Activated T-helper 2 cell treated with anti-CD3 and anti-CD28 coated beads, Interferon-gamma antibody, Interleukin-2, Interleukin-4, amounts not matched to agents 10 μg/mL and 5 μg/mL and 100 μg/mL, durations not matched to agents 14 hours and 24 hours and 36 hours (primary cell): Measurements from ENCODE around the gene SRSF6. TPM values are rescaled to one million over a fixed set of nuclear protein-coding genes. Genes with fewer than 3 reads are reported as not detected.
"Not testable (repeated sequence)": the region's sequence is repeated elsewhere in the genome, so short reads cannot be mapped to it uniquely, and the experiment has no call there.

Source experiments
- DNase-seq: peaks from one replicate; pipeline ENCODE4 v3.0.0; 2021; ENCODE audit warnings: low spot score
- H3K27ac Mint-ChIP-seq: one replicate; pipeline ENCODE4 v1.8.0; 2021; ENCODE audit warnings: mixed read lengths
- H3K27me3 Mint-ChIP-seq: one replicate; pipeline ENCODE4 v1.8.0; 2021; ENCODE audit warnings: low read depth, mixed read lengths
- H3K36me3 Mint-ChIP-seq: one replicate; pipeline ENCODE4 v1.8.0; 2021; ENCODE audit warnings: low read depth, mixed read lengths
- H3K4me1 Mint-ChIP-seq: one replicate; pipeline ENCODE4 v1.8.0; 2021; ENCODE audit warnings: low read depth, mixed read lengths
- H3K4me3 Mint-ChIP-seq: one replicate; pipeline ENCODE4 v1.8.0; 2021; ENCODE audit warnings: low read depth, mild to moderate bottlenecking, moderate library complexity, mixed read lengths
- H3K9me3 Mint-ChIP-seq: one replicate; pipeline ENCODE4 v1.8.0; 2021; ENCODE audit warnings: mixed read lengths
- intact Hi-C: fragments of 100-400 bp; cut with micrococcal nuclease; formaldehyde crosslinking; loops from one replicate; pipeline ENCODE4 v1.15.1; 2023
- total RNA-seq: library from RNA; stranded (reverse); gene quantifications from 2 replicates; pipeline ENCODE4 v1.2.3, GENCODE V29; 2022

The SRSF6 gene
- total RNA-seq, 1 donor from 2014 or later = 179 TPM

GRCh38 chr20:43456252-43456651 is 1.4 kb upstream of the SRSF6 start:
- Mint-ChIP-seq H3K4me3 (peak overlapping the region; percentile 88), H3K4me1 (peaks cover 18% of the 10 kb centered on the region), H3K36me3 (peaks cover 32% of the 10 kb centered on the region)
- not testable (repeated sequence) for H3K27ac Mint-ChIP-seq, DNase-seq, H3K27me3 Mint-ChIP-seq, H3K9me3 Mint-ChIP-seq
- intact Hi-C loops = loop anchor here (10.0 kb wide), 1 partner anchor 389 kb away; no protein-coding TSS in a partner anchor

GRCh38 chr20:43456809-43457639 is 672 bp upstream of the SRSF6 start:
- intact Hi-C loops = loop anchor here (1.0 to 10.0 kb wide), 4 partner anchors 57 to 388 kb away; partner anchors contain the start of gene IFT52
- Mint-ChIP-seq H3K27me3 (peaks cover 5% of the 10 kb centered on the region), H3K9me3 (no peaks in the 10 kb centered on the region), H3K36me3 (peaks cover 40% of the 10 kb centered on the region), H3K27ac (peak overlapping the region; percentile 99), H3K4me3 (peak overlapping the region; percentile 88), H3K4me1 (peaks cover 22% of the 10 kb centered on the region)
- DNase-seq = peak; percentile 85

GRCh38 chr20:43458422-43458924 is 777 bp downstream of the SRSF6 start:
- H3K4me1 Mint-ChIP-seq = peaks cover 22% of the 10 kb centered on the region
- peak overlapping the region; percentile 88 for H3K4me3 Mint-ChIP-seq
- H3K27ac Mint-ChIP-seq = peak overlapping the region; percentile 82
- H3K27me3 Mint-ChIP-seq = peaks cover 5% of the 10 kb centered on the region
- peaks cover 52% of the 10 kb centered on the region for H3K36me3 Mint-ChIP-seq
- H3K9me3 Mint-ChIP-seq = no peaks in the 10 kb centered on the region
- intact Hi-C loops = loop anchor here (10.0 kb wide), 1 partner anchor 386 kb away; no protein-coding TSS in a partner anchor
- no peak for DNase-seq

GRCh38 chr20:43459022-43459942 is 1.6 kb downstream of the SRSF6 start:
- Mint-ChIP-seq H3K27me3 (peaks cover 4% of the 10 kb centered on the region), H3K27ac (peak overlapping the region; percentile 73), H3K4me3 (peak overlapping the region; percentile 81), H3K9me3 (no peaks in the 10 kb centered on the region), H3K36me3 (peaks cover 60% of the 10 kb centered on the region), H3K4me1 (peaks cover 22% of the 10 kb centered on the region)
- DNase-seq = no peak
- intact Hi-C loops = loop anchor here (10.0 kb wide), 1 partner anchor 386 kb away; no protein-coding TSS in a partner anchor

- Mint-ChIP-seq H3K27ac (peak overlapping the region; percentile 3), H3K4me3 (peak overlapping the region; percentile 23), H3K27me3 (peaks cover under 1% of the 10 kb centered on the region), H3K9me3 (no peaks in the 10 kb centered on the region), H3K36me3 (peaks cover 69% of the 10 kb centered on the region), H3K4me1 (peaks cover 25% of the 10 kb centered on the region)
- intact Hi-C loops = no loop called here
- DNase-seq = no peak
Observed at GRCh38 chr20:43460172-43460829, 2.6 kb downstream of the SRSF6 start.

GRCh38 chr20:43460830-43461200 is 3.1 kb downstream of the SRSF6 start:
- intact Hi-C loops = no loop called here
- H3K4me1 Mint-ChIP-seq = peaks cover 25% of the 10 kb centered on the region

GRCh38 chr20:43461894-43462659 is 4.4 kb downstream of the SRSF6 start:
- Mint-ChIP-seq H3K4me3 (peak overlapping the region; percentile 13), H3K9me3 (no peaks in the 10 kb centered on the region), H3K27ac (no peak overlapping the region), H3K27me3 (no peaks in the 10 kb centered on the region), H3K4me1 (peaks cover 22% of the 10 kb centered on the region), H3K36me3 (peaks cover 85% of the 10 kb centered on the region)
- intact Hi-C loops = no loop called here
- no peak for DNase-seq

More at GRCh38 chr20:43460830-43461200, 3.1 kb downstream of the SRSF6 start:
- no peaks in the 10 kb centered on the region for H3K9me3 Mint-ChIP-seq
- peak overlapping the region; percentile 23 for H3K4me3 Mint-ChIP-seq
- H3K27me3 Mint-ChIP-seq = no peaks in the 10 kb centered on the region
- no peak for DNase-seq
- H3K36me3 Mint-ChIP-seq = peaks cover 74% of the 10 kb centered on the region
- H3K27ac Mint-ChIP-seq = no peak overlapping the region

GRCh38 chr20:43462660-43463526 is 5.2 kb downstream of the SRSF6 start:
- no peak overlapping the region for H3K4me3 Mint-ChIP-seq
- H3K4me1 Mint-ChIP-seq = peaks cover 22% of the 10 kb centered on the region
- no peaks in the 10 kb centered on the region for H3K9me3 Mint-ChIP-seq
- intact Hi-C loops = no loop called here
- H3K27ac Mint-ChIP-seq = no peak overlapping the region
- DNase-seq = no peak
- H3K36me3 Mint-ChIP-seq = peaks cover 86% of the 10 kb centered on the region
- H3K27me3 Mint-ChIP-seq = no peaks in the 10 kb centered on the region

- no peak overlapping the region for H3K27ac Mint-ChIP-seq
- no peak overlapping the region for H3K4me3 Mint-ChIP-seq
- intact Hi-C loops = no loop called here
- H3K27me3 Mint-ChIP-seq = no peaks in the 10 kb centered on the region
- peaks cover 82% of the 10 kb centered on the region for H3K36me3 Mint-ChIP-seq
- no peaks in the 10 kb centered on the region for H3K9me3 Mint-ChIP-seq
- no peak for DNase-seq
- peaks cover 22% of the 10 kb centered on the region for H3K4me1 Mint-ChIP-seq
Observed at GRCh38 chr20:43463527-43464218, 6.0 kb downstream of the SRSF6 start.

GRCh38 chr20:43464219-43464790 is 6.6 kb downstream of the SRSF6 start:
- H3K27ac Mint-ChIP-seq = no peak overlapping the region
- H3K36me3 Mint-ChIP-seq = peaks cover 81% of the 10 kb centered on the region
- no peak overlapping the region for H3K4me3 Mint-ChIP-seq
- no peaks in the 10 kb centered on the region for H3K9me3 Mint-ChIP-seq
- H3K4me1 Mint-ChIP-seq = peaks cover 22% of the 10 kb centered on the region
- no peaks in the 10 kb centered on the region for H3K27me3 Mint-ChIP-seq
- no peak for DNase-seq
- intact Hi-C loops = no loop called here
